K562 (cell line): Measurements from ENCODE around the gene ITPR3. TPM values are rescaled to one million over a fixed set of nuclear protein-coding genes. Genes with fewer than 3 reads are reported as not detected.

Experiments
- ATAC-seq: fragments of 200-7000 bp; cut with Tn5 transposase; 3 replicates; pipeline ENCODE4 v1.9.1; 2020; ENCODE audit warnings: moderate library complexity
- BruUV-seq: library from RNA; stranded (reverse); fragments of 400-500 nt; replicated peaks from 2 replicates; lab custom pipeline; 2021; lab: Mats Ljungman, UMichigan
- CTCF ChIA-PET: fragments of 300-600 bp; formaldehyde crosslinking; extraction: SDS; loops from one replicate; lab custom pipeline; 2021; ENCODE audit warnings: low intra/inter-chr PET ratio; lab: Yijun Ruan, JAX
- POLR2A ChIA-PET: fragments of 300-600, 350-650 bp; sonication (Branson Sonifier 250); formaldehyde crosslinking; extraction: SDS; loops from one replicate; lab custom pipeline; 2021; ENCODE audit warnings: antibody characterized with exemption, inconsistent platforms; lab: Yijun Ruan, JAX
- DNase-seq, 4 experiments: peaks; one replicate each; pipeline versions ENCODE4 v3.0.0 to v3.0.0-alpha.2; 2011 to 2018; ENCODE audit warnings: low spot score in 3 of 4, mixed read lengths in 3 of 4; ENCODE audit errors: extremely low read depth in 1 of 4
- FAIRE-seq: peaks from 2 replicates; lab custom pipeline; 2011; peaks lifted over from hg19 to GRCh38; lab: Jason Lieb, UNC
- H2AFZ ChIP-seq: 2 replicates; pipeline ENCODE4 v1.6.0; 2011; ENCODE audit warnings: low read depth, low read length, control low read depth, inconsistent platforms
- H3K27ac ChIP-seq: fragments of 200-600 bp; 3 replicates; pipeline ENCODE4 v1.8.0; 2011; ENCODE audit warnings: low read depth, mild to moderate bottlenecking, control low read depth, inconsistent platforms, low read length, moderate library complexity, mixed read lengths; ENCODE audit errors: extremely low read depth
- H3K27me3 ChIP-seq, 2 experiments: fragments of 300-600 bp in 1 of 2; 2 replicates in 1 of 2; 3 replicates in 1 of 2; pipeline versions ENCODE4 v1.6.0 to v1.8.0; 2011; ENCODE audit warnings: inconsistent platforms in 2 of 2, low read length in 2 of 2, mild to moderate bottlenecking in 1 of 2, mixed read lengths in 1 of 2, moderate library complexity in 1 of 2; ENCODE audit not compliant: control insufficient read depth in 2 of 2, insufficient read depth in 2 of 2
- H3K36me3 ChIP-seq: fragments of 300-600 bp; 3 replicates; pipeline ENCODE4 v1.8.0; 2011; ENCODE audit warnings: mild to moderate bottlenecking, low read length, inconsistent platforms; ENCODE audit not compliant: control insufficient read depth, insufficient read depth
- H3K4me1 ChIP-seq, 2 experiments: fragments of 200-600 bp in 1 of 2; replicated peaks in 1 of 2; 2 replicates in 1 of 2; 3 replicates in 1 of 2; pipeline versions ENCODE4 v1.5.1 to v1.8.0; 2011; ENCODE audit warnings: inconsistent platforms in 2 of 2, low read length in 2 of 2, mild to moderate bottlenecking in 1 of 2, mixed read lengths in 1 of 2, moderate library complexity in 1 of 2; ENCODE audit not compliant: control insufficient read depth in 2 of 2, insufficient read depth in 2 of 2
- H3K4me2 ChIP-seq: 2 replicates; pipeline ENCODE4 v1.6.1; 2011; ENCODE audit warnings: low read length, control low read depth, inconsistent platforms, mixed read lengths; ENCODE audit not compliant: insufficient read depth
- H3K4me3 ChIP-seq: fragments of 200-600 bp; sonication (generic), shearing (Covaris generic); 2 replicates; pipeline ENCODE4 v1.5.1; 2016; ENCODE audit warnings: control low read depth, inconsistent platforms
- H3K79me2 ChIP-seq: fragments of 200-600 bp; 3 replicates; pipeline ENCODE4 v1.8.0; 2011; ENCODE audit warnings: low read length, inconsistent platforms; ENCODE audit not compliant: control insufficient read depth, insufficient read depth
- H3K9ac ChIP-seq, 2 experiments: 2 replicates each; pipeline versions ENCODE4 v1.6.0 to v1.6.1; 2011; ENCODE audit warnings: low read depth in 2 of 2, low read length in 2 of 2, control low read depth in 1 of 2, inconsistent platforms in 1 of 2, mild to moderate bottlenecking in 1 of 2, mixed read lengths in 1 of 2; ENCODE audit not compliant: insufficient read depth in 1 of 2
- H3K9me1 ChIP-seq: one replicate; pipeline ENCODE4 v1.6.0; 2011; ENCODE audit warnings: inconsistent platforms, mild to moderate bottlenecking, low read length, moderate library complexity; ENCODE audit not compliant: control insufficient read depth, insufficient read depth
- H3K9me3 ChIP-seq: replicated peaks from 2 replicates; pipeline ENCODE4 v1.5.1; 2011; ENCODE audit warnings: low read depth, low read length, inconsistent platforms; ENCODE audit not compliant: control insufficient read depth, insufficient read depth
- H4K20me1 ChIP-seq: replicated peaks from 2 replicates; pipeline ENCODE4 v1.6.1; 2011; ENCODE audit warnings: low read length, inconsistent platforms, mixed read lengths; ENCODE audit not compliant: control insufficient read depth, insufficient read depth
- CBX1 ChIP-seq: sonication (generic); IDR thresholded peaks from 2 replicates; pipeline ENCODE4 v1.6.1; 2016; ENCODE audit warnings: antibody characterized with exemption, low read depth, mild to moderate bottlenecking
- DMBX1 ChIP-seq: fragments of 250-450 bp; sonication (Bioruptor Pico); IDR thresholded peaks from 2 replicates; pipeline ENCODE4 v1.8.0; 2022; ENCODE audit warnings: inconsistent platforms, mild to moderate bottlenecking, moderate library complexity, borderline replicate concordance
- ETV5 ChIP-seq: sonication (generic); formaldehyde crosslinking; IDR thresholded peaks from 2 replicates; pipeline ENCODE4 v1.4.0; 2020; ENCODE audit warnings: low read depth, mild to moderate bottlenecking, missing genetic modification reagents
- MTA2 ChIP-seq: fragments of 450-650 bp; IDR thresholded peaks from 2 replicates; pipeline ENCODE4 v1.6.1; 2016; ENCODE audit warnings: low read depth
- NFXL1 ChIP-seq: fragments of 450-650 bp; formaldehyde crosslinking; IDR thresholded peaks from 2 replicates; pipeline ENCODE4 v1.4.0; 2021; ENCODE audit warnings: mild to moderate bottlenecking
- NONO ChIP-seq, 2 experiments: fragments of 200-400 bp in 1 of 2; fragments of 450-650 bp in 1 of 2; formaldehyde crosslinking in 1 of 2; IDR thresholded peaks; 2 replicates each; pipeline ENCODE4 v1.6.1; 2017; ENCODE audit warnings: low read depth in 2 of 2, mild to moderate bottlenecking in 2 of 2, moderate library complexity in 2 of 2, low read length in 1 of 2
- RBM25 ChIP-seq: fragments of 200-400 bp; formaldehyde crosslinking; IDR thresholded peaks from 2 replicates; pipeline ENCODE4 v1.6.1; 2018; ENCODE audit warnings: low read length, low read depth, moderate library complexity; ENCODE audit not compliant: severe bottlenecking
- ZFP1 ChIP-seq: fragments of 450-650 bp; formaldehyde crosslinking; IDR thresholded peaks from 2 replicates; pipeline ENCODE4 v1.4.0; 2020; ENCODE audit warnings: mild to moderate bottlenecking, mixed read lengths
- ZNF57 ChIP-seq: fragments of 450-650 bp; formaldehyde crosslinking; IDR thresholded peaks from 2 replicates; pipeline ENCODE4 v1.4.0; 2020; ENCODE audit warnings: mild to moderate bottlenecking, moderate library complexity
- ZNF589 ChIP-seq: fragments of 200-800 bp; sonication (Bioruptor generic); IDR thresholded peaks from 2 replicates; pipeline ENCODE4 v1.6.1; 2016; ENCODE audit warnings: low read depth, missing genetic modification characterization, missing compliant biosample characterization
- ZNF780A ChIP-seq: fragments of 250-450 bp; sonication (Bioruptor Pico); IDR thresholded peaks from 2 replicates; pipeline ENCODE4 v1.5.0; 2021; ENCODE audit warnings: mild to moderate bottlenecking
- WGBS: fragments of 100-300 bp; shearing (Covaris generic); methylation state at CpG from one replicate; pipeline ENCODE4 v1.1.6; 2016; ENCODE audit warnings: low coverage, mixed read lengths; ENCODE audit not compliant: insufficient coverage; ENCODE audit errors: missing lambda C conversion rate; 5-methylcytosine and 5-hydroxymethylcytosine counted together
- in situ Hi-C: fragments of 300-500 bp; cut with MboI; formaldehyde crosslinking; loops from 4 replicates; pipeline ENCODE4 v1.15.0; 2018; ENCODE audit warnings: inconsistent platforms, mixed read lengths
- intact Hi-C: fragments of 100-400 bp; cut with micrococcal nuclease; formaldehyde crosslinking; loops from 2 replicates; pipeline ENCODE4 v1.14.2; 2022
- polyA plus RNA-seq, 8 experiments: library from polyadenylated mRNA; depleted of rRNA in 4 of 8; stranded (reverse) in 5 of 8; unstranded in 3 of 8; fragments of >200 nt; fragmentation: Nextera tagmentation in 2 of 8; fragmentation: Illumina TruSeq in 1 of 8; extraction: Ambion mirVana in 2 of 8; extraction: Trizol in 1 of 8; gene quantifications; 2 replicates each; pipeline versions ENCODE4 v1.2.1 to v1.2.3, GENCODE V29; 2011 to 2014; ENCODE audit warnings: inconsistent platforms in 1 of 8, missing spikeins in 1 of 8
- total RNA-seq, 7 experiments: library from RNA; depleted of rRNA in 6 of 7; stranded (reverse); fragments of >200 nt in 6 of 7; fragmentation: Illumina TruSeq in 2 of 7; extraction: Trizol in 2 of 7; gene quantifications; 2 replicates each; pipeline versions ENCODE4 v1.2.1 to v1.2.3, GENCODE V29; 2011 to 2021; ENCODE audit warnings: low replicate concordance in 1 of 7
- TF ChIP-seq, protein P1 (sequence below): fragments of 250-450 bp; sonication (Bioruptor Pico); IDR thresholded peaks from 2 replicates; pipeline ENCODE4 v1.4.0; 2020; ENCODE audit warnings: borderline replicate concordance
- TF ChIP-seq, protein P2 (sequence below): sonication (generic); formaldehyde crosslinking; IDR thresholded peaks from 2 replicates; pipeline ENCODE4 v1.8.0; 2022; ENCODE audit warnings: missing genetic modification reagents, mild to moderate bottlenecking, moderate library complexity, borderline replicate concordance
- TF ChIP-seq, protein P3 (sequence below): fragments of 250-450 bp; sonication (Bioruptor Pico); IDR thresholded peaks from 2 replicates; pipeline ENCODE4 v1.4.0; 2020; ENCODE audit warnings: mild to moderate bottlenecking, moderate library complexity
- TF ChIP-seq, protein P4 (sequence below), 3 experiments: IDR thresholded peaks in 2 of 3; conservative IDR thresholded peaks in 1 of 3; 2 replicates each; pipeline ENCODE4 v1.5.1; 2011 to 2012; ENCODE audit warnings: low read length in 3 of 3, mild to moderate bottlenecking in 3 of 3, control low read depth in 2 of 3, improper control_type of control experiment in 1 of 3, inconsistent platforms in 1 of 3, low read depth in 1 of 3, mixed read lengths in 1 of 3, moderate library complexity in 1 of 3; ENCODE audit not compliant: insufficient read depth in 2 of 3

The ITPR3 gene
- total and polyA plus RNA-seq, 9 of the 15 experiments (the other 6 are each of a cell fraction or from before 2014, with no cell fraction given): 0.39 to 35.7 (median 13.2) TPM

DNA sequence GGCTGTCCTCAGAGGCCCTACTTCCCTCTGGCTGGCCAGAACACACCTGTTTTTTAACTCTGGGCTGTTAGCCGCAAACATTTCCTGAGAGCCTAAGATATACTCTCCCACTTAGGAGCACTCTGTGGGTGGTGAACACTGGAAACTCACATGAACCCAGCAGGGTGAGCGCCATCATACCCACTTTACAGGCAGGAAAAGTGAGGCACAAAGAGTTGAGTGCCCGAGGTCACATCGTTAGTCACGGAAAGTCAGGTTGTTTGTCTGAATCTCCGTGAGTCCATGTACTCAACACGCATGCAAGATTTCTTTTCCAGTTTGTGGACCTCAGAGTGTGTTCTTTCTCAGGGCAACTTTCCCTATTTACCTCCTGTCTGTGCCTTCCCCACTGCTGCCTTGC, 43.0 kb upstream of the ITPR3 start (continued):
- TF ChIP-seq CBX1 (peak; percentile 92; the same call in 1 of the 2 replicates), RBM25 (peak; percentile 96)

DNA sequence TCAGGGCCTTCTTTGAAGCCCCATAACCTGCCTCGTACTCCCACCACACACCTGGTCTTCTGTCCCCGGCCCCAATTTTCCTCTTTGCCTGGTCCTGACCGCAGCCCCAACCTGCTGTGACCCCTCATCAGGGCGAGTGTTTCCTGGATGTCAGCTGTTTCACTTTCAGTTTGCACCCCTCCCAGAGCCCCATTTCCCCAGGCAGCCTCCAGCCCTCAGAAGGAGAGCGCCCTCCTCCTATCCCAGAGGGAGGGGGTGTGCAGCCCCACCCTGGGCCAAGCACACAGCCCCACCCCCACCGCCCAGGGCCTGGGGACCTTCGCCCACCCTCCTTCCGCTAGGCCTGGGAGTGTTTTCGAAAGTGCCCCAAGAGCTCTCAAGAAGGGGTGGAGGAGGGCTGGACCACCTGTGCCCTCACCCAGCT, 42.5 kb upstream of the ITPR3 start:
- ATAC-seq: peak; percentile 15
- 74% methylated on average over 8 of the region's 9 CpGs for WGBS
- FAIRE-seq: no peak
- peak; percentile 34 to 77 (median 66) for DNase-seq
- H3K4me3 ChIP-seq: peak overlapping the region; percentile 97
- H3K9me1 ChIP-seq: peaks cover 3% of the 10 kb centered on the region
- no peaks in the 10 kb centered on the region for H3K9me3 ChIP-seq
- H3K79me2 ChIP-seq: peaks cover 28% of the 10 kb centered on the region
- no peak overlapping the region for H2AFZ ChIP-seq
- intact Hi-C loops: loop anchor here (10.0 kb wide), 1 partner anchor 304 kb away; the partner anchor contains the start of genes B3GALT4, RPS18 and VPS52
- no peaks in the 10 kb centered on the region for H3K27me3 ChIP-seq
- peak overlapping the region; percentile 33; the same call in 2 of the 3 replicates for H3K27ac ChIP-seq
- H3K36me3 ChIP-seq: peaks cover 46% of the 10 kb centered on the region; the same call in 2 of the 3 replicates
- H3K4me2 ChIP-seq: peak overlapping the region; percentile 88
- CTCF ChIA-PET: no interaction called here
- in situ Hi-C loops: no loop called here
- H3K4me1 ChIP-seq: peaks cover 10 to 39% of the 10 kb centered on the region in 2 experiments; a peak in 4 of 5 replicates
- H4K20me1 ChIP-seq: no peaks in the 10 kb centered on the region; the same call in 1 of the 2 replicates
- BruUV-seq: no TSS peak
- POLR2A ChIA-PET: interaction anchor here (0.8 to 1.0 kb wide), 3 partner anchors 10 to 133 kb away, joined by 3 to 4 read pairs (median 3); partner anchors contain the start of gene UQCC2
- peak overlapping the region; percentile 84 to 99; a peak in 3 of 4 replicates for H3K9ac ChIP-seq
- TF ChIP-seq ZNF57 (CRISPR knock-in tag) (no peak), NFXL1 (CRISPR knock-in tag) (no peak), ZNF780A (no peak), ETV5 (CRISPR knock-in tag) (no peak), MTA2 (no peak), ZFP1 (CRISPR knock-in tag) (no peak), DMBX1 (CRISPR knock-in tag) (no peak), NONO (IDR thresholded peaks at IDR 0.05; ENCODE audit: low read depth in 2 of 2, low read length in 1 of 2) (no peak), ZNF589 (CRISPR knock-in tag) (no peak)
- TF ChIP-seq, protein P1, sequence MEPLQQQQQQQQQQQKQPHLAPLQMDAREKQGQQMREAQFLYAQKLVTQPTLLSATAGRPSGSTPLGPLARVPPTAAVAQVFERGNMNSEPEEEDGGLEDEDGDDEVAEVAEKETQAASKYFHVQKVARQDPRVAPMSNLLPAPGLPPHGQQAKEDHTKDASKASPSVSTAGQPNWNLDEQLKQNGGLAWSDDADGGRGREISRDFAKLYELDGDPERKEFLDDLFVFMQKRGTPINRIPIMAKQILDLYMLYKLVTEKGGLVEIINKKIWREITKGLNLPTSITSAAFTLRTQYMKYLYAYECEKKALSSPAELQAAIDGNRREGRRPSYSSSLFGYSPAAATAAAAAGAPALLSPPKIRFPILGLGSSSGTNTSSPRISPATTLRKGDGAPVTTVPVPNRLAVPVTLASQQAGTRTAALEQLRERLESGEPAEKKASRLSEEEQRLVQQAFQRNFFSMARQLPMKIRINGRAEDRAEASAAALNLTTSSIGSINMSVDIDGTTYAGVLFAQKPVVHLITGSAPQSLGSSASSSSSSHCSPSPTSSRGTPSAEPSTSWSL (CRISPR knock-in tag): no peak
- TF ChIP-seq, protein P2, sequence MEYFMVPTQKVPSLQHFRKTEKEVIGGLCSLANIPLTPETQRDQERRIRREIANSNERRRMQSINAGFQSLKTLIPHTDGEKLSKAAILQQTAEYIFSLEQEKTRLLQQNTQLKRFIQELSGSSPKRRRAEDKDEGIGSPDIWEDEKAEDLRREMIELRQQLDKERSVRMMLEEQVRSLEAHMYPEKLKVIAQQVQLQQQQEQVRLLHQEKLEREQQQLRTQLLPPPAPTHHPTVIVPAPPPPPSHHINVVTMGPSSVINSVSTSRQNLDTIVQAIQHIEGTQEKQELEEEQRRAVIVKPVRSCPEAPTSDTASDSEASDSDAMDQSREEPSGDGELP (CRISPR knock-in tag): peak; percentile 73
- TF ChIP-seq, protein P3, sequence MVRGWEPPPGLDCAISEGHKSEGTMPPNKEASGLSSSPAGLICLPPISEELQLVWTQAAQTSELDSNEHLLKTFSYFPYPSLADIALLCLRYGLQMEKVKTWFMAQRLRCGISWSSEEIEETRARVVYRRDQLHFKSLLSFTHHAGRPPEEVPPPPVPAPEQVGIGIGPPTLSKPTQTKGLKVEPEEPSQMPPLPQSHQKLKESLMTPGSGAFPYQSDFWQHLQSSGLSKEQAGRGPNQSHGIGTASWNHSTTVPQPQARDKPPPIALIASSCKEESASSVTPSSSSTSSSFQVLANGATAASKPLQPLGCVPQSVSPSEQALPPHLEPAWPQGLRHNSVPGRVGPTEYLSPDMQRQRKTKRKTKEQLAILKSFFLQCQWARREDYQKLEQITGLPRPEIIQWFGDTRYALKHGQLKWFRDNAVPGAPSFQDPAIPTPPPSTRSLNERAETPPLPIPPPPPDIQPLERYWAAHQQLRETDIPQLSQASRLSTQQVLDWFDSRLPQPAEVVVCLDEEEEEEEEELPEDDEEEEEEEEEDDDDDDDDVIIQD: no peak
- TF ChIP-seq, protein P4, sequence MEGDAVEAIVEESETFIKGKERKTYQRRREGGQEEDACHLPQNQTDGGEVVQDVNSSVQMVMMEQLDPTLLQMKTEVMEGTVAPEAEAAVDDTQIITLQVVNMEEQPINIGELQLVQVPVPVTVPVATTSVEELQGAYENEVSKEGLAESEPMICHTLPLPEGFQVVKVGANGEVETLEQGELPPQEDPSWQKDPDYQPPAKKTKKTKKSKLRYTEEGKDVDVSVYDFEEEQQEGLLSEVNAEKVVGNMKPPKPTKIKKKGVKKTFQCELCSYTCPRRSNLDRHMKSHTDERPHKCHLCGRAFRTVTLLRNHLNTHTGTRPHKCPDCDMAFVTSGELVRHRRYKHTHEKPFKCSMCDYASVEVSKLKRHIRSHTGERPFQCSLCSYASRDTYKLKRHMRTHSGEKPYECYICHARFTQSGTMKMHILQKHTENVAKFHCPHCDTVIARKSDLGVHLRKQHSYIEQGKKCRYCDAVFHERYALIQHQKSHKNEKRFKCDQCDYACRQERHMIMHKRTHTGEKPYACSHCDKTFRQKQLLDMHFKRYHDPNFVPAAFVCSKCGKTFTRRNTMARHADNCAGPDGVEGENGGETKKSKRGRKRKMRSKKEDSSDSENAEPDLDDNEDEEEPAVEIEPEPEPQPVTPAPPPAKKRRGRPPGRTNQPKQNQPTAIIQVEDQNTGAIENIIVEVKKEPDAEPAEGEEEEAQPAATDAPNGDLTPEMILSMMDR (IDR thresholded peaks at IDR 0.05 in 2 of 3, conservative IDR thresholded peaks at IDR 0.05 in 1 of 3; ENCODE audit: insufficient read depth in 2 of 3, low read depth in 1 of 3, low read length in 3 of 3): no peak
